Lung (tissue), 16 donors: ENCODE data around the gene EDAR. TPM values are rescaled to one million over a fixed set of nuclear protein-coding genes. Genes with fewer than 3 reads are reported as not detected.

Source experiments
- ATAC-seq: fragments of 200-7000 bp; cut with Tn5 transposase; one replicate; pipeline ENCODE4 v1.9.1; 2020; ENCODE audit warnings: moderate number of reproducible peaks; ENCODE audit not compliant: insufficient read depth, low FRiP score
- DNase-seq, 3 donors: peaks; one replicate each; pipeline ENCODE4 v3.0.0-alpha.2; 2013 to 2017
- H3K27ac ChIP-seq, 2 donors: one replicate each; pipeline ENCODE4 v1.5.1; 2013; ENCODE audit warnings: mild to moderate bottlenecking in 2 of 2, moderate library complexity in 2 of 2, control low read depth in 1 of 2, inconsistent platforms in 1 of 2, low read depth in 1 of 2, low read length in 1 of 2
- H3K27me3 ChIP-seq, 3 donors: one replicate each; pipeline ENCODE4 v1.5.1; 2013; ENCODE audit warnings: low read length in 2 of 3; ENCODE audit not compliant: control insufficient read depth in 3 of 3, insufficient read depth in 3 of 3
- H3K36me3 ChIP-seq, 4 donors: one replicate each; pipeline ENCODE4 v1.5.1; 2013; ENCODE audit warnings: low read length in 4 of 4, mild to moderate bottlenecking in 1 of 4, moderate library complexity in 1 of 4; ENCODE audit not compliant: control insufficient read depth in 4 of 4, insufficient read depth in 4 of 4
- H3K4me1 ChIP-seq, 5 donors: one replicate each; pipeline ENCODE4 v1.5.1; 2013; ENCODE audit warnings: low read length in 5 of 5, mild to moderate bottlenecking in 2 of 5, moderate library complexity in 1 of 5; ENCODE audit not compliant: control insufficient read depth in 5 of 5, insufficient read depth in 5 of 5
- H3K4me3 ChIP-seq: one replicate; pipeline ENCODE4 v1.5.1; 2013; ENCODE audit warnings: mild to moderate bottlenecking, control low read depth, moderate library complexity
- H3K9ac ChIP-seq, 2 donors: one replicate each; pipeline ENCODE4 v1.5.1; 2013; ENCODE audit warnings: low read length in 2 of 2, control low read depth in 1 of 2; ENCODE audit not compliant: insufficient read depth in 1 of 2
- H3K9me3 ChIP-seq, 4 donors: one replicate each; pipeline ENCODE4 v1.5.1; 2013; ENCODE audit warnings: low read length in 3 of 4, mild to moderate bottlenecking in 1 of 4, moderate library complexity in 1 of 4; ENCODE audit not compliant: control insufficient read depth in 4 of 4, insufficient read depth in 3 of 4
- WGBS, 2 donors: extraction: QIAGEN DNeasy Blood & Tissue Kit; methylation state at CpG; one replicate each; pipeline ENCODE4 v1.1.7; 2013; 5-methylcytosine and 5-hydroxymethylcytosine counted together
- long read RNA-seq, 5 donors: transcript quantifications; one replicate each; lab custom pipeline, GENCODE V29; 2026
- polyA plus RNA-seq, 2 donors: library from polyadenylated mRNA; stranded (reverse); fragments of 200-250 nt; gene quantifications; one replicate each; pipeline ENCODE4 v1.2.1, GENCODE V29; 2013
- total RNA-seq, 2 donors: library from RNA; depleted of rRNA in 1 of 2; stranded (reverse); fragments of >200 nt in 1 of 2; gene quantifications; one replicate each; pipeline ENCODE4 v1.2.1, GENCODE V29; 2014 to 2021
- TF ChIP-seq, protein P1 (sequence below): IDR thresholded peaks from 2 replicates; pipeline ENCODE4 v1.5.1; 2012; ENCODE audit warnings: mild to moderate bottlenecking; ENCODE audit errors: control extremely low read depth, extremely low read depth
- donor health status: control.
- donor health status: control.
- donor health status: Bipolar disorder and iron deficiency.
- donor health status: healthy.
- donor health status: DM: yes; HTN: yes; CAD: no.

EDAR gene
- total RNA-seq (under 1 TPM in 1 of 2 donors, not detected in 1; 0.37 TPM), polyA plus RNA-seq (under 1 TPM; 0.02 to 0.10 TPM)
- long read RNA-seq, donor 1, full-length matches to known transcripts: 2 of 2 reads
- long read RNA-seq, donor 1, partial matches to known transcripts: 0 of 2 reads
- long read RNA-seq, donor 1, other reads (novel, unspliced or antisense): 0 of 2 reads
- long read RNA-seq, donor 2: 0 reads
- long read RNA-seq, donor 3: 0 reads
- long read RNA-seq, donor 4, full-length matches to known transcripts: 1 of 1 reads
- long read RNA-seq, donor 4, partial matches to known transcripts: 0 of 1 reads
- long read RNA-seq, donor 4, other reads (novel, unspliced or antisense): 0 of 1 reads
- long read RNA-seq, donor 5, full-length matches to known transcripts: 1 of 1 reads
- long read RNA-seq, donor 5, partial matches to known transcripts: 0 of 1 reads
- long read RNA-seq, donor 5, other reads (novel, unspliced or antisense): 0 of 1 reads

- Histone ChIP-seq H3K9me3 (no peaks in the 10 kb centered on the region), H3K4me3 (no peak within 1 kb of the TSS), H3K4me1 (peaks cover 0 to 32% (median 2%) of the 10 kb centered on the region in 5 donors), H3K36me3 (no peaks in the 10 kb centered on the region), H3K9ac (peak within 1 kb of the TSS in 1 of 2 donors; percentile 29), H3K27me3 (no peaks in the 10 kb centered on the region), H3K27ac (no peak within 1 kb of the TSS)
- 34 to 47% methylated on average over 20 of the region's 20 CpGs for WGBS, 2 donors
- TF ChIP-seq, protein P1, sequence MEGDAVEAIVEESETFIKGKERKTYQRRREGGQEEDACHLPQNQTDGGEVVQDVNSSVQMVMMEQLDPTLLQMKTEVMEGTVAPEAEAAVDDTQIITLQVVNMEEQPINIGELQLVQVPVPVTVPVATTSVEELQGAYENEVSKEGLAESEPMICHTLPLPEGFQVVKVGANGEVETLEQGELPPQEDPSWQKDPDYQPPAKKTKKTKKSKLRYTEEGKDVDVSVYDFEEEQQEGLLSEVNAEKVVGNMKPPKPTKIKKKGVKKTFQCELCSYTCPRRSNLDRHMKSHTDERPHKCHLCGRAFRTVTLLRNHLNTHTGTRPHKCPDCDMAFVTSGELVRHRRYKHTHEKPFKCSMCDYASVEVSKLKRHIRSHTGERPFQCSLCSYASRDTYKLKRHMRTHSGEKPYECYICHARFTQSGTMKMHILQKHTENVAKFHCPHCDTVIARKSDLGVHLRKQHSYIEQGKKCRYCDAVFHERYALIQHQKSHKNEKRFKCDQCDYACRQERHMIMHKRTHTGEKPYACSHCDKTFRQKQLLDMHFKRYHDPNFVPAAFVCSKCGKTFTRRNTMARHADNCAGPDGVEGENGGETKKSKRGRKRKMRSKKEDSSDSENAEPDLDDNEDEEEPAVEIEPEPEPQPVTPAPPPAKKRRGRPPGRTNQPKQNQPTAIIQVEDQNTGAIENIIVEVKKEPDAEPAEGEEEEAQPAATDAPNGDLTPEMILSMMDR: no peak
- DNase-seq (peak; percentile 83 to 88 (median 86)), ATAC-seq (peak; percentile 76)
These were observed at the start of gene EDAR for GRCh38 chr2:108988796-108989713. EDAR (minus strand) TSS chr2:108989220; CDS start chr2:108931014, 58,206 bp downstream.

DNA sequence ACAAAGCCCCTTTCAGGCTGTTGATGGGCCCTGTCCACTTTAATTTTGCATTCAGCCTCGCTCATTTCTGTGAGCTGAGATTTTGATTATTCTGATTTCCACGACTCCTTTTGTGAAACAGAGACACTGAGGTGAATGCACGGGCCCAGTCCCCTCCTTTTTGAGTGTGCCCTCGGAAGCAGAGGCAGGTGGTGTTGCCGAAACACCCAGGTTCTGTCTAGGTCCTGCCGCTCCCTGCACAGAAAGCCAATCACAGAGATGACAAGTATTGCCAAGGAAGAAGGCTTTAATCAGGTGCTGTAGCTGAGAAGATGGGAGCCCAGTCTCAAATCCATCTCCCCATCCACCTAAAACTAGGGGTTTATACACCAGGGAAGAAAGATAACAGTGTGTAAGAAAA is 44.2 kb upstream of the EDAR start:
- no peak for ATAC-seq
- H3K9ac ChIP-seq: no peak overlapping the region
- peaks cover 0 to 26% (median 5%) of the 10 kb centered on the region in 5 donors for H3K4me1 ChIP-seq
- no peaks in the 10 kb centered on the region for H3K9me3 ChIP-seq
- 91 to 97% methylated on average over 6 of the region's 6 CpGs for WGBS, 2 donors
- DNase-seq: no peak
- no peaks in the 10 kb centered on the region for H3K36me3 ChIP-seq
- H3K4me3 ChIP-seq: no peak overlapping the region
- TF ChIP-seq, protein P1: no peak
- no peaks in the 10 kb centered on the region for H3K27me3 ChIP-seq
- no peak overlapping the region for H3K27ac ChIP-seq

- Histone ChIP-seq H3K9ac (peak overlapping the region; percentile 12 to 72), H3K27ac (no peak overlapping the region), H3K9me3 (no peaks in the 10 kb centered on the region), H3K27me3 (no peaks in the 10 kb centered on the region), H3K4me1 (peaks cover 0 to 26% (median 5%) of the 10 kb centered on the region in 5 donors), H3K36me3 (no peaks in the 10 kb centered on the region), H3K4me3 (no peak overlapping the region)
- WGBS, 2 donors: 24 to 47% methylated on average over 9 of the region's 9 CpGs
- TF ChIP-seq, protein P1: no peak
- DNase-seq: no peak
- ATAC-seq: no peak
These were observed 43.3 kb upstream of the EDAR start for GRCh38 chr2:109032229-109032820.
